Endothelial cell of umbilical vein (primary cell): ENCODE measurements around the gene KANSL1. TPM values are rescaled to one million over a fixed set of nuclear protein-coding genes. Genes with fewer than 3 reads are reported as not detected.

ENCODE experiments used
- BruUV-seq: library from RNA; stranded (reverse); fragments of 400-500 nt; replicated peaks from 2 replicates; lab custom pipeline; 2021; lab: Mats Ljungman, UMichigan
- CTCF ChIA-PET: fragments of 300-600, 350-600 bp; sonication (Branson Sonifier 250); formaldehyde crosslinking; loops from one replicate; lab custom pipeline; 2021; ENCODE audit warnings: antibody characterized with exemption, inconsistent platforms; lab: Charles Lee
- POLR2A ChIA-PET: fragments of 300-600, 350-600 bp; sonication (Branson Sonifier 250); formaldehyde crosslinking; loops from one replicate; lab custom pipeline; 2021; ENCODE audit warnings: antibody characterized with exemption, inconsistent platforms; lab: Charles Lee
- DNase-seq: peaks from one replicate; pipeline ENCODE4 v3.0.0-alpha.2; 2011; ENCODE audit warnings: low read depth, low spot score
- FAIRE-seq: peaks from 2 replicates; lab custom pipeline; 2011; peaks lifted over from hg19 to GRCh38; lab: Jason Lieb, UNC
- H2AFZ ChIP-seq: 2 replicates; pipeline ENCODE4 v1.6.0; 2012; ENCODE audit warnings: low read depth, low read length, control low read depth, inconsistent platforms
- H3K27ac ChIP-seq: 2 replicates; pipeline ENCODE4 v1.5.1; 2011; ENCODE audit warnings: low read depth, mild to moderate bottlenecking, control low read depth, low read length, moderate library complexity; ENCODE audit not compliant: insufficient read depth
- H3K27me3 ChIP-seq, 2 experiments: 2 replicates each; pipeline versions ENCODE4 v1.6.0 to v1.6.1; 2011; ENCODE audit warnings: low read length in 2 of 2, mixed read lengths in 1 of 2; ENCODE audit not compliant: control insufficient read depth in 2 of 2, insufficient read depth in 2 of 2
- H3K36me3 ChIP-seq, 2 experiments: 2 replicates in 1 of 2; 3 replicates in 1 of 2; pipeline ENCODE4 v1.5.1; 2011; ENCODE audit warnings: low read length in 2 of 2, mild to moderate bottlenecking in 1 of 2, moderate library complexity in 1 of 2; ENCODE audit not compliant: control insufficient read depth in 2 of 2, insufficient read depth in 2 of 2; ENCODE audit errors: extremely low read depth in 1 of 2
- H3K4me1 ChIP-seq: 3 replicates; pipeline ENCODE4 v1.5.1; 2011; ENCODE audit warnings: mild to moderate bottlenecking, low read length; ENCODE audit not compliant: control insufficient read depth, insufficient read depth; ENCODE audit errors: extremely low read depth
- H3K4me2 ChIP-seq: 2 replicates; pipeline ENCODE4 v1.6.1; 2011; ENCODE audit warnings: low read length, control low read depth, mixed read lengths; ENCODE audit not compliant: insufficient read depth
- H3K4me3 ChIP-seq, 3 experiments: fragments of 200-600 bp in 1 of 3; sonication (generic), shearing (Covaris generic) in 1 of 3; replicated peaks in 1 of 3; 2 replicates each; pipeline ENCODE4 v1.5.1; 2011 to 2016; ENCODE audit warnings: control low read depth in 3 of 3, low read length in 3 of 3, mild to moderate bottlenecking in 2 of 3, inconsistent platforms in 1 of 3, low read depth in 1 of 3, moderate library complexity in 1 of 3; ENCODE audit not compliant: insufficient read depth in 1 of 3
- H3K79me2 ChIP-seq: 2 replicates; pipeline ENCODE4 v1.6.0; 2012; ENCODE audit warnings: low read length, inconsistent platforms; ENCODE audit not compliant: control insufficient read depth, insufficient read depth
- H3K9ac ChIP-seq: replicated peaks from 2 replicates; pipeline ENCODE3; 2011; ENCODE audit warnings: low read length, control low read depth; ENCODE audit not compliant: insufficient read depth; ENCODE audit errors: extremely low read depth
- H3K9me1 ChIP-seq: replicated peaks from 3 replicates; pipeline ENCODE4 v1.6.0; 2011; ENCODE audit warnings: mild to moderate bottlenecking, low read length; ENCODE audit not compliant: control insufficient read depth, insufficient read depth; ENCODE audit errors: extremely low read depth
- H3K9me3 ChIP-seq: replicated peaks from 2 replicates; pipeline ENCODE4 v1.5.1; 2012; ENCODE audit warnings: low read length, inconsistent platforms; ENCODE audit not compliant: control insufficient read depth, insufficient read depth
- H4K20me1 ChIP-seq: replicated peaks from 2 replicates; pipeline ENCODE3; 2011; ENCODE audit warnings: mild to moderate bottlenecking, low read length; ENCODE audit not compliant: control insufficient read depth, insufficient read depth; ENCODE audit errors: extremely low read depth
- CTCF ChIP-seq, 2 donors: IDR thresholded peaks; 1 replicate in 1 of 2; 2 replicates in 1 of 2; pipeline ENCODE4 v1.5.1; 2011; ENCODE audit warnings: low read length in 2 of 2, mild to moderate bottlenecking in 2 of 2, moderate library complexity in 2 of 2, control low read depth in 1 of 2, inconsistent platforms in 1 of 2, low read depth in 1 of 2; ENCODE audit not compliant: insufficient read depth in 1 of 2; ENCODE audit errors: extremely low read depth in 1 of 2
- FOS ChIP-seq: IDR thresholded peaks from 2 replicates; pipeline ENCODE4 v1.6.1; 2011; ENCODE audit warnings: mild to moderate bottlenecking, low read length, moderate library complexity, borderline replicate concordance; ENCODE audit not compliant: insufficient read depth
- GATA2 ChIP-seq: IDR thresholded peaks from 2 replicates; pipeline ENCODE4 v1.7.0; 2011; ENCODE audit warnings: low read depth, mild to moderate bottlenecking, moderate library complexity, mixed read lengths, low read length; ENCODE audit not compliant: insufficient read length, insufficient read depth
- JUN ChIP-seq: IDR thresholded peaks from 2 replicates; pipeline ENCODE4 v1.6.1; 2011; ENCODE audit warnings: borderline replicate concordance, low read depth; ENCODE audit not compliant: insufficient read length, insufficient read depth
- MYC ChIP-seq: IDR thresholded peaks from one replicate; pipeline ENCODE4 v1.6.1; 2011; ENCODE audit warnings: mild to moderate bottlenecking, low read depth, low read length
- dilution Hi-C: fragments of 300-500 bp; cut with MboI; formaldehyde crosslinking; loops from one replicate; pipeline ENCODE4 v1.15.0; 2019; ENCODE audit warnings: low sequenced_read_pairs; ENCODE audit not compliant: extremely low pct_ligation_motif_present
- intact Hi-C: fragments of 100-400 bp; cut with micrococcal nuclease; formaldehyde crosslinking; loops from one replicate; pipeline ENCODE4 v1.10.0; 2022
- polyA plus RNA-seq, 4 experiments: library from polyadenylated mRNA; depleted of rRNA in 3 of 4; stranded (reverse) in 3 of 4; unstranded in 1 of 4; fragments of >200 nt; gene quantifications; 2 replicates each; pipeline versions ENCODE4 v1.2.1 to v1.2.3, GENCODE V29; 2011 to 2012; ENCODE audit warnings: missing spikeins in 1 of 4
- total RNA-seq: library from RNA; stranded (reverse); gene quantifications from 2 replicates; pipeline ENCODE4 v1.2.3, GENCODE V29; 2021

The KANSL1 gene
- total and polyA plus RNA-seq, 2 donors (not counting 3 experiments of a cell fraction or from before 2014, with no cell fraction given): 29.1 to 74.0 TPM

GRCh38 chr17:45990886-45991285, 202.3 kb downstream of the KANSL1 start:
- Histone ChIP-seq H3K4me2 (no peak overlapping the region), H3K36me3 (no peaks in the 10 kb centered on the region), H3K4me3 (no peak overlapping the region), H3K27me3 (peaks cover 0 to 2% of the 10 kb centered on the region in 2 experiments), H3K9me3 (no peaks in the 10 kb centered on the region), H2AFZ (no peak overlapping the region), H3K9ac (no peak overlapping the region), H3K9me1 (no peaks in the 10 kb centered on the region), H3K4me1 (no peaks in the 10 kb centered on the region), H4K20me1 (no peaks in the 10 kb centered on the region), H3K27ac (no peak overlapping the region), H3K79me2 (no peaks in the 10 kb centered on the region)
- BruUV-seq: no TSS peak
- DNase-seq (no peak), FAIRE-seq (no peak)
- CTCF ChIA-PET: no interaction called here
- dilution Hi-C loops: no loop called here
- intact Hi-C loops: no loop called here
- POLR2A ChIA-PET: no interaction called here
- TF ChIP-seq MYC: no peak
- no peak for TF ChIP-seq CTCF (IDR thresholded peaks at IDR 0.05; ENCODE audit: extremely low read depth in 1 of 2, insufficient read depth in 1 of 2, low read depth in 1 of 2, low read length in 2 of 2)
- no peak for TF ChIP-seq JUN
- no peak for TF ChIP-seq FOS
- TF ChIP-seq GATA2: no peak

- Histone ChIP-seq H3K9ac (no peak overlapping the region), H3K36me3 (no peaks in the 10 kb centered on the region), H2AFZ (no peak overlapping the region), H3K27me3 (peaks cover 0 to 2% of the 10 kb centered on the region in 2 experiments), H3K4me1 (no peaks in the 10 kb centered on the region), H3K4me2 (no peak overlapping the region), H3K4me3 (no peak overlapping the region), H3K79me2 (no peaks in the 10 kb centered on the region), H3K9me1 (no peaks in the 10 kb centered on the region), H3K27ac (no peak overlapping the region), H3K9me3 (no peaks in the 10 kb centered on the region), H4K20me1 (no peaks in the 10 kb centered on the region)
- ChIA-PET CTCF (no interaction called here), POLR2A (interaction anchor here (0.6 kb wide), 1 partner anchor 1022 kb away, joined by 4 read pairs; the partner anchor contains the start of gene C1QL1)
- no TSS peak for BruUV-seq
- dilution Hi-C loops (no loop called here), intact Hi-C loops (no loop called here)
- no peak for DNase-seq
- TF ChIP-seq JUN (no peak), CTCF (IDR thresholded peaks at IDR 0.05; ENCODE audit: extremely low read depth in 1 of 2, insufficient read depth in 1 of 2, low read depth in 1 of 2, low read length in 2 of 2) (no peak)
- FAIRE-seq: no peak
These were observed 203.5 kb downstream of the KANSL1 start for GRCh38 chr17:45989759-45990158.
